GM18508 (cell line): Measurements from ENCODE around the gene SBNO2.

ENCODE experiments used
- ATAC-seq: cut with Tn5 transposase; IDR thresholded peaks from one replicate; pipeline ENCODE4 v1.9.1; 2021; ENCODE audit warnings: moderate number of reproducible peaks; ENCODE audit not compliant: insufficient read depth, unreplicated experiment

SBNO2 gene

GRCh38 chr19:1066251-1066747, 107.8 kb downstream of the SBNO2 start:
- no peak for ATAC-seq

- ATAC-seq, result no peak
These were observed 108.4 kb downstream of the SBNO2 start for GRCh38 chr19:1065606-1066109.

- ATAC-seq, result no peak
These were observed 109.1 kb downstream of the SBNO2 start for GRCh38 chr19:1064661-1065605.

- ATAC-seq, result no peak
These were observed 110.0 kb downstream of the SBNO2 start for GRCh38 chr19:1063909-1064660.

- ATAC-seq, result no peak
These were observed 110.8 kb downstream of the SBNO2 start for GRCh38 chr19:1063030-1063908.

GRCh38 chr19:1062387-1063029, 111.6 kb downstream of the SBNO2 start:
- ATAC-seq, result no peak

- ATAC-seq, result no peak
These were observed 112.1 kb downstream of the SBNO2 start for GRCh38 chr19:1061987-1062386.

GRCh38 chr19:1060689-1061088, 113.4 kb downstream of the SBNO2 start:
- no peak for ATAC-seq

- no peak for ATAC-seq
These were observed 116.0 kb downstream of the SBNO2 start for GRCh38 chr19:1058112-1058511.
